Epithelial cell of proximal tubule (primary cell): ENCODE data around the gene FGG. TPM values are rescaled to one million over a fixed set of nuclear protein-coding genes. Genes with fewer than 3 reads are reported as not detected.

Experiments
- DNase-seq: peaks from one replicate; pipeline ENCODE4 v3.0.0-alpha.2; 2011; ENCODE audit warnings: low read depth
- H3K4me3 ChIP-seq: 2 replicates; pipeline ENCODE4 v1.5.1; 2011; ENCODE audit warnings: low read depth, mild to moderate bottlenecking, low read length
- total RNA-seq: library from RNA; depleted of rRNA; stranded (reverse); fragments of >200 nt; gene quantifications from 2 replicates; pipeline ENCODE4 v1.2.3, GENCODE V29; 2015
- TF ChIP-seq, protein P1 (sequence below): conservative IDR thresholded peaks from 2 replicates; pipeline ENCODE4 v1.5.1; 2012; ENCODE audit warnings: low read depth, mild to moderate bottlenecking, low read length

Gene FGG
- total RNA-seq, 1 donor from 2014 or later, result 0.23 TPM

DNA sequence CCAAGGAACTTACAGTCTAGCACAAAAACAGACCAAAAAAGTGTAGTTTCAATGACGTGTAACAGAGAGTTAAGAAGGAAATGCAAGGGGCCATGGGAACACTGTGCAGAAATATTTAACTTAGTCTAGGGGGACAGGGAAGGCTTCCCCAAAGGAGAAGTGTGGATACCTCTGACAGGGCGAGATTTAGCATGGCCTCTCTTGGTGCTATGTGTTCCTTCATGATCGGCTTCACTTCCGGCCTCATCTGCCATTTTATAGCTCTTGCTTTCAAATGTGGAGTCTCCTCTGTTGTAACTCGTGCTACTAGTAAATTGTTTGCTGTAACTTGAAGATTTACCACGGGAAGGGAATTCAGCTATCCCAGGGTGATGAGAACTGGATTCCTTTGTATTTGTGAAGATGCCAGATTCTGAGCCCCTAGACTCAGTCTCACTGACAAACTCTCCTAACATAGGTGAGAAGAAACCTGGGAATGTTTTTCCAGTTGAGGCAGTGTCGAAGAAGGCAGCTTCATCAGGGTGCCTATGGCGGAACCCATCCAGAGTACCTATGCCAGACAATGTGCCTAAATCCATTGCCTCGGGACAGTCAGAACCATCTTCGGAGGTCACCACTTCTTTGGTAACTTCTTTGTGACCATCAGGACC, 27.0 kb downstream of the FGG start:
- no peak for DNase-seq
- no peak overlapping the region for H3K4me3 ChIP-seq
- TF ChIP-seq, protein P1, sequence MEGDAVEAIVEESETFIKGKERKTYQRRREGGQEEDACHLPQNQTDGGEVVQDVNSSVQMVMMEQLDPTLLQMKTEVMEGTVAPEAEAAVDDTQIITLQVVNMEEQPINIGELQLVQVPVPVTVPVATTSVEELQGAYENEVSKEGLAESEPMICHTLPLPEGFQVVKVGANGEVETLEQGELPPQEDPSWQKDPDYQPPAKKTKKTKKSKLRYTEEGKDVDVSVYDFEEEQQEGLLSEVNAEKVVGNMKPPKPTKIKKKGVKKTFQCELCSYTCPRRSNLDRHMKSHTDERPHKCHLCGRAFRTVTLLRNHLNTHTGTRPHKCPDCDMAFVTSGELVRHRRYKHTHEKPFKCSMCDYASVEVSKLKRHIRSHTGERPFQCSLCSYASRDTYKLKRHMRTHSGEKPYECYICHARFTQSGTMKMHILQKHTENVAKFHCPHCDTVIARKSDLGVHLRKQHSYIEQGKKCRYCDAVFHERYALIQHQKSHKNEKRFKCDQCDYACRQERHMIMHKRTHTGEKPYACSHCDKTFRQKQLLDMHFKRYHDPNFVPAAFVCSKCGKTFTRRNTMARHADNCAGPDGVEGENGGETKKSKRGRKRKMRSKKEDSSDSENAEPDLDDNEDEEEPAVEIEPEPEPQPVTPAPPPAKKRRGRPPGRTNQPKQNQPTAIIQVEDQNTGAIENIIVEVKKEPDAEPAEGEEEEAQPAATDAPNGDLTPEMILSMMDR, result no peak

DNA sequence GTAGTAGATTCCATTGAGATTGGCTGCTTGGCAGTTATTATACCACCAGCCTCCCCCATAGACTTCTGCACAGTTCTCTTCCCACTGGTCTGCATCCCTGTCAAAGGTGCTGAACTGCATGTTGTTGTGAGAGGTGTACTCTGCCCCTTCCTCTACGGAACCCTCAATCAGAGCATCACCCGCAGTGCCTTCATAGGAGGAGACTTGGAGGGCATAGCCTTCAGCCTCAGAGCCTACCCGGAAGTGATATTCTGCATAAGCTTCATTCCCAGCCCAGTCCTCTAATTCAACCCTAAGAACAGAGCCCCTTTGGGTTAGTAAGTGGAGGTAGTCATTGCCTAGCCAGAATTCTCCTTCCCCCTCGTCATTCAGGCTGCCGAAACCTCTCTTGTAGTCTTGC, 28.2 kb downstream of the FGG start:
- no peak for DNase-seq
- no peak overlapping the region for H3K4me3 ChIP-seq
- TF ChIP-seq, protein P1, result no peak

DNA sequence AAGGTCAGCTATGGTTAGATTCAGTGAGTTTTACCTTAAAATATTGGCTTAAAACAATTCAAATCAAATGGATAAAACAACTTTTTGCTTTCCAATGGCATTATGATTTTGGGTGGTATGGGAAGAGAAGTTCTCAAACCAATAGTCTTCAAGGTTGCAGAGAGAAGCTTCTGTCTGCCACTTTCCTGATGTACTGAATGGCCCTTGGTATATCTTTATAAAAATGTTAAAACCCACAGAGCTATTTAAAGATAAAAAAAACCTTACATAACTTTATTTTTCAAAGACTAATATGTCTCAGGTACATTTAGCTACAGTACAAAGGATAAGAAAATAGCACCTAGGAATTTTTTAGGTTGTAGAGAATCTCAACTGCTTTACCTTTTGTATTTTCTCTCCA, 28.8 kb downstream of the FGG start:
- no peak for DNase-seq
- H3K4me3 ChIP-seq, result no peak overlapping the region
- TF ChIP-seq, protein P1, result no peak

DNA sequence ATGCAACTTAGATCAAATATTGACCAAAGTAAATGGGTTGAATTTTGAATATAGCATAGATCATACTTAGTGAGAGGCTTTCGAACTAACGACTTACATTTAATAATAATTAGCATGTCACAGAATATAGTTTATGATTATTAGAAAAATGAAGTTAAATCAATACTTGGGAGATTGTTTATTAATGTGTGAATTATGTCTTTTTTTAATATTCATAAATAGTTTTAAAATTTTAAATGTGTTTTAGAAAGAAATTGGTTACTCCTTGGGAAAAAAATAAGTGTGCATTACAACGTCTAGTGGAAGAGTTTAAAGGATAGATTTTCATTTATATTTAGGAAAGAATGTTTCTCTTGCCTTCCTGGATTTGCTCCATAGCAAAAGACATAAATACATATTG, 29.2 kb downstream of the FGG start:
- H3K4me3 ChIP-seq, result no peak overlapping the region
- TF ChIP-seq, protein P1, result no peak
- no peak for DNase-seq

DNA sequence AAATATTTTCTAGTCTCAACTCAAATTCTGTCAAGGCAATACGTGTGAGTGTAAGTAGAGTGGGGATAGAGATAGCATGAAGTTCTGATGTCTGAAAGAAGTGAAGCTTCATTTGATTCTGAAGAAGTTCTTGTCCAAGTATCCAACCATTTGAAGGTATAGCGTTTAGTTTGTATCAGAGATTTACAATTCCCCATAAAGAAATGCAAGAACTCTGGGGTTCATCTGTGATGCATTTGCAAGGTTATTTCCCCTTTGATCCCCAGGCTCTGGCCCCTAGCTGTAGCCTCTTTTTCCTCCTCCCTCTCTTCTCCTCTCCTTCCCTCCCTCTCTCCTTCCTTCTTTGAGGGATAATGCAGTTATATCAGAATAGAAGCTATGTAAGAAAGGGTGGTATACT, 29.7 kb downstream of the FGG start:
- TF ChIP-seq, protein P1, result no peak
- H3K4me3 ChIP-seq, result no peak overlapping the region
- DNase-seq, result no peak

DNA sequence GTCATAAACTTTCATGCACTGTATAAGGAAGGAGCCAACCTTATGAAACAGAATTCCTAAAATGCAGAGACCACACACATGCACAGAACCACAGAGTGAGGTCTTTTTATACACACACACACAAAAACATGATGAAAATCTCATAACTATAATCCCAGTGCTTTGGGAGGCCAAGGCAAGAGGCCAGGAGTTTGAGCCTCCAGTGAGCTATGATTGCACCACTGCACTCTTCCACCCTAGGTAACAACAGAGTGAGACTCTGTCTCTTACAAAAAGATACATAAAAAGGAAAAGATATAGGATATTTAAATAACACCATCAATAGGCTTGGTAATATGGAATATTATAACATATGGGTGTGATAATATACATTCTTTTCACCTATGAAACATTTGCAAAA, 32.5 kb downstream of the FGG start:
- DNase-seq, result no peak
- TF ChIP-seq, protein P1, result no peak

DNA sequence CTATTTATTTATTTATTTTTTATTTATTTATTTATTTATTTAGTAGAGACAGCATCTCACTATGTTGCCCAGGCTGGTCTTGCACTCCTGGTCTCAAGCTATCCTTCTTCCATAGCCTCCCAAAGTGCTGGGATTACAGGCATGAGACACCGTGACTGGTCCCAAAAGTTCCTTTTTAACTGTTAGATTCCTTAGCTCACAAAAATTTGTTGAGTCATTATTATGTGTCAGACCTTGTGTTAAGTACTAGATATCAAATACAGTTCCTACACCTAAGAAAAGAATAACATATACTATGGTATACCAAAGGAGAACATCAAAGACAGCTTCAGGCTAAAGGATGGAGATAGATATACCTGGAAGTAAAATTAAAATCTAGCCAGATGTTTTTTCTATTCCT, 33.5 kb downstream of the FGG start:
- TF ChIP-seq, protein P1, result no peak
- DNase-seq, result no peak
- H3K4me3 ChIP-seq, result no peak overlapping the region

More for the DNA sequence above, 32.5 kb downstream of the FGG start:
- H3K4me3 ChIP-seq, result no peak overlapping the region
